Epidermal melanocyte (primary cell): ENCODE data around the gene BEND5.

Source experiments
- DNase-seq: peaks from one replicate; pipeline ENCODE4 v3.0.0; 2011; ENCODE audit warnings: low spot score; ENCODE audit not compliant: insufficient read length

Gene BEND5

DNA sequence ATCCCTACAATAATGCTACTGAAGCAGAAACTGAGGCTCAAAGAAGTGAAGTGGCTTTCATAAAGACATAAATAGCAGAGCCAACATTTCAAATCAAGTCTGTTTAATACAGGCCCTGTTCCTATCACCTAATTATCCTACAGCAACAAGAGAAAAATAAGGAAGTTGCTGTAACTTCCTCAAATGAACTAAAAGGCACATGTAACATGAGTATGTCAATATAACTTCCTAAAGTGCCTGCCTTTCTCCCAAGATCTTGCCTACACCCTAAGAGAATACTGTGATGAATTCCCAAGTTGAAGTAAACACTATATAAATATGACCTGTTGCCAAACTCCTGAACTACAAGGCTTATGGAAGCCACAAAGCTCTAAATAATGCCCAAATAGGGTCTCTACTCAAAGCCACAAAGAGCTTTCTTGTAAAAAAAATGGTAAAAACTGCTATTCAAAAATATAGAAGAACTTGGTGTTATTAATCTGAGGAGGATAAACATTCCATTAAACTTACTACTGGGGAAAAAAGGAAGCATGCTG lies 8.6 kb downstream of the BEND5 start:
- no peak for DNase-seq

- no peak for DNase-seq
These were observed 11.4 kb downstream of the BEND5 start for GRCh38 chr1:48765335-48765734.

GRCh38 chr1:48761986-48762385 lies 14.7 kb downstream of the BEND5 start:
- no peak for DNase-seq

- peak; percentile 22 for DNase-seq
These were observed 15.3 kb downstream of the BEND5 start for GRCh38 chr1:48761411-48761810.

- no peak for DNase-seq
These were observed 15.8 kb downstream of the BEND5 start for GRCh38 chr1:48760857-48761256.

DNA sequence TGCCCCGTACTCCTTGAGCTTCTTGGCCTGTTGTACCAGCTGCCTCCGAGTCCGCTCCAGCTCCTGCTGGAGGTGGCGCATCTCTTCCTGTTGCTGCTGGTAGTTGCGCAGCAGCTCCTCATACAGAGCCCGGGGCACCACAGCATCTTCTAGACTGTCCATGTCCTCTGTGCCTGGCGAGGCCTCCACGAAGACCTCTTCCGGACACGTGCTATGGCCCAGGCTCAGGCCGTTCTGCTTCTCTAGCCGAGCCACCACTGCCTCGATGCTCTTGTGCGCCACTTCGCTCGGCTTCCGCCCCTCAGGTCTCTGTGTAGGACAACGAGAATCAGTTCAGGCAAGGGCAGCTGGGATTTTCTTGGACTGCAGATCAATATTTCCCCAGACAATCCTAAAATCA lies 17.7 kb downstream of the BEND5 start:
- no peak for DNase-seq

DNA sequence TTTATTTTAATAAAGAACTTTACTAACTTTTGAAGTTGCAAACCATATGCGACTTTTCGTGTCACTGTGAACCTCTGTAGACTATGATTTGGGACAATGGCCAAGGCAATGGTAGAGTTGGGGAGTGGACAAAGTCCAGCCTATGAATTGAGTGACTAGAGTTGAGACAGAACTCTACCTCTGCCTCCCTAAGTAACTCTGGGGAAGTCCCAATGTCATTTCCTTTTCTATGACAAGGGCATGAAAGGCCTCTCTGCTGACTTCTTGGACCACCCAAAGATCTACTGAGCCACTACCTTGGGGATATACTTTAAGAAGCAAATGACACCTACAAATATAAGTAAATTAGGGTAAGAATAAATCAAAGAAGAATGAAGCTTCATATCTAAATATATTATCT lies 19.3 kb downstream of the BEND5 start:
- no peak for DNase-seq

DNA sequence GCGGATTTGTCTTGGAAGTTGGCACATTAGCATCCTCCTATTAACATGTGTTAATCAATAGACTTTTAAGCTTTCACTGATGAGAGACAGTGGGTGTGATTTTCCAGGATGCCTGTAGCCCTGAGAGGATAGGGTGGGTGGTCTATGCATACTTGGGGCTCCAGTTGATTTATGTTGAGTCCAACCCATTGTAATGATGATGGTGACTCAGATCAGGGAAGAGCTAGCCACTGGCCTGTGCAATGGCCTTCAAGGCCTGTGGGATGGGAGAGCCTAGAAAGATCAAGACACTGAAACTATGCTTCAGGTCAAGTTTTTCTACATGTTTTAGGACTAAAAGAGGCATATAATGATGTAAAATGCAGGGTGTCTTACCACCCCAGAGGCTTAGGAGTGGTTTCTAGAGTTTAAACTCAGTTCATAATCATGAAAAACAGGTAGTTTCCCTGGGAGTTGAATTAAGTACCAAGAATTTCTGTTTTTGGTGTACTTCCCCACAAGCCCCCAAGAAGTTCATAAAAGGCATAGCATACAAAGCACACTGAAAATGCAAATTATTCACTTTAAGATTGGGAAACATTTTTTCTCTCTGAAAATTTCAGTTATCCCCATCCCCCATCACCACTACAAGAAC lies 19.9 kb downstream of the BEND5 start:
- DNase-seq, result no peak

DNA sequence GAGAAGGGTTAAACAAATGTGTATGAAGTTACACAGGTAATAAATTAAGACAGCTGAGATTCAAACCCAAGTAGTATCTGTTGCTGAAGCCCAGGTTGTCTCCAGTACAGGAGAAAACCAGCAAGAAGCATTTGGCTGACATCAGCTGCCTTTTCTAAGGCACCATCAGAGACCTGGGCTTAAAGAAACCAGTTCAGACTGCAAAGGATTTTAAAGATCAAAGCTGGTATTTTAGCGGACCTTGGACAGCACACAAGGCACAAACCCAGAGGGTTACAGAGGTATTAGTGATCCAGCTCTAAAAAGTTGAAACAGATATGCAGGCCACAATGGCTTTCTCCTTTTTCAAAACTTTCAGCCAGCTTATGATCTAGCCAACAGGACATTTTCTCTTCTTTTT lies 23.4 kb downstream of the BEND5 start:
- DNase-seq, result no peak

- DNase-seq, result no peak
These were observed 26.6 kb downstream of the BEND5 start for GRCh38 chr1:48750109-48750508.

- DNase-seq, result no peak
These were observed 27.6 kb downstream of the BEND5 start for GRCh38 chr1:48749068-48749467.

GRCh38 chr1:48746906-48747305 lies 29.8 kb downstream of the BEND5 start:
- no peak for DNase-seq

DNA sequence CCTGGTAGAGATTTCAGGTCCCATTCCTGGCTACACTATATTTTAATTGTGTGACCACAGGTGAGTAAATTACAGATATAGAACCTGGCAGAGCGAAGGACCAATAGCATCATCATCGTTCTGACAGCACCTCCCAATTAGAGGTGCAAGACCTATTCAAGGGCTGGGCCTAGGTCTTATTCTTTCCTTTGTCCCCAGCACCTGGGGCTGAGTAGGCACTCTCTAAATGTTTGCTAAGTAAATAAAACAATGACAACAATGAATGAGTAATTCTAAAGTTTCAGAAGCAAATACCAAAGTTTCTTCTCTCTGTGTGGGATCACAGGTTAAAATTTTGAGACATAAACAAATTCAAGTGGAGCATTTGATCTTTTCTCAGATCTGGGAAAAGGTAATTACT lies 32.7 kb downstream of the BEND5 start:
- DNase-seq, result no peak

DNA sequence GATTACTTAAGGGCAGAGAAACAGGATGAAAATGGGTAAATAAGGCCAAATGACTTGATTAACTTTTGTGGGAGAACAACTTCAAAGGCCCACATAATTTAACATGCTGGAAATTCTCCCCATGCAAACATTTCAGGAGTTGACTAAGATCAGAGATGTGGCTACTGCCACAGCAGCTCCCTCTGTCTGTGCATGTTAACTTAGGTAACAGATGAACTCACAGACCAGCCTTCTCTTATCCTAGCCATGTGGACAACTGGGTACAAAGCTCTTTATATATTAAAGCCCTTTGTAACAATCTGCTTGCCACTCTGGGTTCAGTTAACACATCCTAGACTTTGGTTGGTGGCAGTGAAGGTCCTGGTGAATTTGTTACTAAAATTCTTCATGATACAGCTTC lies 33.2 kb downstream of the BEND5 start:
- DNase-seq, result no peak

DNA sequence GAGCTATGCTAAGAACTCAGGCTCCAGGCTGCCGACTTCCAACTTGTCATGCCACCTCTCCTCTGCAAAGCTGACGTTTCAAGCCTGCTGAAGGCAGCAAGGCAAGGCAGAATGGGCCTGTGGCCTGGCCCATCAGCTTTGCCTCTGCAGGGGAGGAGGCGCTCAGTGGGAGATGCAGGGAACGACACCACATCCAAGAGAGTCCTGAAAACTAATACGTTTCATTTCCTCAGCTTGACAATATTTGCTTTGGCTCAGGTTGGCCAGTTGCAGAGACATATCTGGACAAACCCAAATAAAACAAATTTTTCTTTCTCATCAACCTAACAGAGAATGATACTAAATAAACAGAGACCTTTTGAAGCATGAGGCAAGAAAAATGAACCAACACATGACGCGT lies 35.3 kb downstream of the BEND5 start:
- DNase-seq, result no peak

DNA sequence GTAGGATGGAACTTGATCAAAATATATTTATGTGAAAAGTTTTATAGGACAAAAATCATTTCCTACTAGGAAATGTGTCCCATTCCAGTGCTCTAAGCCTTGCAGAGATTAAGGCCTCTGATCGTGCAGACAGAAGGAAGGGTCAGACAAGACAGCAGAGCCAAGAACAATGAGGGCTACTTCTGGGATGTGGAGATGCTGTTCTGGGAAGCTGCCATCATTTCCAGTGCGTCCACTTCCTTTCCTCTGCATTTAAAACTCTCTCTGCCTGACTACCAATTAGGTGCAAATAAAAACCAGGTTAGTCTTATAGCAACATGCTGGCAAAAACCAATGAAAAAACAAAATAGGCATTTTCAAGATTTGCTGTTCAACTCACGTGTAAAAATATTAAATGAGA lies 36.1 kb downstream of the BEND5 start:
- DNase-seq, result no peak

- DNase-seq, result no peak
These were observed 37.6 kb downstream of the BEND5 start for GRCh38 chr1:48739091-48739490.

- DNase-seq, result no peak
These were observed 38.3 kb downstream of the BEND5 start for GRCh38 chr1:48738356-48738755.

GRCh38 chr1:48735796-48736195 lies 40.9 kb downstream of the BEND5 start:
- no peak for DNase-seq

- DNase-seq, result no peak
These were observed 46.4 kb downstream of the BEND5 start for GRCh38 chr1:48730164-48730910.

- no peak for DNase-seq
These were observed 48.1 kb downstream of the BEND5 start for GRCh38 chr1:48728584-48728983.

DNA sequence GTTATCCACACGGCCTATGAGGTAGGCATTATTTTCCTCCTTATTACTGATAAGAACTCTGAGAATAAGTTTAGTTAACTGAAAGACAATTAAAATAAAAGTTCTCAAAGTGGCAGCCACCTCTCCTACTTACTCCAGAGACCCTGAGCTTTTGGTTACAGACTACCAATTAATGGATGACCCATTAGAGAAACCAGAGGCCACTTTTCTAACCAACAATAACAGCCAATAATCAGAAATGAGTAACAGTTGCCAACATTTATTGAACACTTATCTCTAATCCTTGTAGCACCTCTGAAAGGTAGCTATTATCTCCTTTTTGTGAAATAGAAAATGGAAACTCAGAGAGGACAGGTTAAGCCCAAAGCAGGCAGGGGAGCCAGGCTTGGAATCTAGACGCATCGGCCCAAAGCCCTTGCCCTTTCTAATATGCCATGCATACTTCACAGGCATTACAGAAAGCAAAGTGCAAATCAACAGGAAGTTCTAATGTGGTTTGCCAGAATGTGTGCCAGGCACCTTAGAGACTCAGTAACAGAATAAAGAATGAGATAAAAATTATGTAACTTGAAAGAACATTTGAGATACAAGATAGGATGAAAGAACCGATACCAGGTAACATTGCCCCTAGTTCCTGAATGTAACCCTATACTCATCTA lies 50.0 kb downstream of the BEND5 start:
- no peak for DNase-seq
